HG02870 (cell line): ENCODE results near the gene ADGRV1.
A peak's percentile ranks its signal among the peaks of the same experiment; 100 is the strongest.

Experiments
- ATAC-seq: cut with Tn5 transposase; IDR thresholded peaks from one replicate; pipeline ENCODE4 v1.9.1; 2021; ENCODE audit warnings: mild to moderate bottlenecking, moderate library complexity; ENCODE audit not compliant: unreplicated experiment

ADGRV1 gene, protein sequence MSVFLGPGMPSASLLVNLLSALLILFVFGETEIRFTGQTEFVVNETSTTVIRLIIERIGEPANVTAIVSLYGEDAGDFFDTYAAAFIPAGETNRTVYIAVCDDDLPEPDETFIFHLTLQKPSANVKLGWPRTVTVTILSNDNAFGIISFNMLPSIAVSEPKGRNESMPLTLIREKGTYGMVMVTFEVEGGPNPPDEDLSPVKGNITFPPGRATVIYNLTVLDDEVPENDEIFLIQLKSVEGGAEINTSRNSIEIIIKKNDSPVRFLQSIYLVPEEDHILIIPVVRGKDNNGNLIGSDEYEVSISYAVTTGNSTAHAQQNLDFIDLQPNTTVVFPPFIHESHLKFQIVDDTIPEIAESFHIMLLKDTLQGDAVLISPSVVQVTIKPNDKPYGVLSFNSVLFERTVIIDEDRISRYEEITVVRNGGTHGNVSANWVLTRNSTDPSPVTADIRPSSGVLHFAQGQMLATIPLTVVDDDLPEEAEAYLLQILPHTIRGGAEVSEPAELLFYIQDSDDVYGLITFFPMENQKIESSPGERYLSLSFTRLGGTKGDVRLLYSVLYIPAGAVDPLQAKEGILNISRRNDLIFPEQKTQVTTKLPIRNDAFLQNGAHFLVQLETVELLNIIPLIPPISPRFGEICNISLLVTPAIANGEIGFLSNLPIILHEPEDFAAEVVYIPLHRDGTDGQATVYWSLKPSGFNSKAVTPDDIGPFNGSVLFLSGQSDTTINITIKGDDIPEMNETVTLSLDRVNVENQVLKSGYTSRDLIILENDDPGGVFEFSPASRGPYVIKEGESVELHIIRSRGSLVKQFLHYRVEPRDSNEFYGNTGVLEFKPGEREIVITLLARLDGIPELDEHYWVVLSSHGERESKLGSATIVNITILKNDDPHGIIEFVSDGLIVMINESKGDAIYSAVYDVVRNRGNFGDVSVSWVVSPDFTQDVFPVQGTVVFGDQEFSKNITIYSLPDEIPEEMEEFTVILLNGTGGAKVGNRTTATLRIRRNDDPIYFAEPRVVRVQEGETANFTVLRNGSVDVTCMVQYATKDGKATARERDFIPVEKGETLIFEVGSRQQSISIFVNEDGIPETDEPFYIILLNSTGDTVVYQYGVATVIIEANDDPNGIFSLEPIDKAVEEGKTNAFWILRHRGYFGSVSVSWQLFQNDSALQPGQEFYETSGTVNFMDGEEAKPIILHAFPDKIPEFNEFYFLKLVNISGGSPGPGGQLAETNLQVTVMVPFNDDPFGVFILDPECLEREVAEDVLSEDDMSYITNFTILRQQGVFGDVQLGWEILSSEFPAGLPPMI (N-terminal part only)

DNA sequence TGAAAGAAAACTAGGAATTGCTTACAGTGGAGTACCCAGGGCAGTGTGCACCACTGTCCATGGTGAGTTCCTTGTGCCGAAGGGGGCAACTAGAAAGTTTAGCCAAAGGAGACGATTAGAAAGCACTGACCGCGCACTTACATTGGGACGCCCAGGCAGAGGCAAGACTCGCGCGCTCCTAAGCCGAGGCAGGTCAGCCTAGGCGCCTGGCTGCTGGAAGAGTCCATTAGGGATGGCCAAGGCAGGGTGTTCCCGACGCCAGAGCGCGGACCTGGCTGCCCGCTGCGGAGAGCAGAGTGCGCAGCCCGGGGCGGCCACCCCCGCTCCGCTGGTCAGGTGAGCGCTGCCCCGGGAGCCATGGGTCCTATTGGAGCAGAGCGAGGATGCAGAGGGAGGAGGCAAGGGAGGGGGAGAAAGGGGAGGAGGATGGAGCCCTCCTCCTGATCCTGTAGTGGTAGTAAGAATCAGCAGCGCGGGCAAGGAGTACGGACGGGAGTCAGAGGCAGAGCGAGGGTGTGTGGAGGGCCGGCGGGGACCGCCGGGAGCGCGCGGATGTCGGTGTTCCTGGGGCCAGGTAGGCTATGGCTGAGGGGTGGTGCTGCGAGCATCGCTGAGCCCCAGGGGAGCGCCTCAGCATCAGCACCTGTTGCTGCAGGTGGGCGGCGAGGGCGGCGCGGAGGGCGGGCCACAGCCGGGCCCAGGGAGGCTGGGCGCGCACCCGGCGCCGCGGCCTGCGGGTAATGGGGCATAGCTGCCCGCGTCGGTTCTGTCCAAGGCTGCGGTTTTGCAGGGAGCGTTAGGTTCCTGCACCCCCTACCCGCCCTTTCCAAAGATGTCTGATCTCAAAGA, at the start of gene ADGRV1:
ADGRV1 (plus strand) TSS at position 454 of the 849 bp plus-strand sequence; CDS start at position 553, 99 bp downstream.
- peak; percentile 47 for ATAC-seq

DNA sequence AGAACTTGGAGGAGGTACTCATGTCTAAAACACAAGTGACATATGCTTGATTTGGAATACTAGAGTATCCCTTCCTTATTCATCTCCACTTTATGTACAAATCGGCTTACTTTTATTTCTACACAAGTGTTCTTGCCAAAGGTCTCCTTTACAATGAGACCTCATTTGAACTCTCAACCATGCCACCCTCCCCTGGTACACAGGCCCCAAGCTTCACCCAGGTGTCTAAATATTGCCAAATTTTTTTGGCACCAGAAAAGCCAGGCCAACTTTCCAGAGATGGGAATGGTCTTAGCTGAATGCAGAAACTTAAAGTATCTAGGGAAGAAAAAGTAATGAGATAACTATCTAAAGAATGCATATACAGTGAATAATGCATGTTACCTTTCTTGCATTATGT, 48.2 kb upstream of the ADGRV1 start:
- ATAC-seq, result no peak

DNA sequence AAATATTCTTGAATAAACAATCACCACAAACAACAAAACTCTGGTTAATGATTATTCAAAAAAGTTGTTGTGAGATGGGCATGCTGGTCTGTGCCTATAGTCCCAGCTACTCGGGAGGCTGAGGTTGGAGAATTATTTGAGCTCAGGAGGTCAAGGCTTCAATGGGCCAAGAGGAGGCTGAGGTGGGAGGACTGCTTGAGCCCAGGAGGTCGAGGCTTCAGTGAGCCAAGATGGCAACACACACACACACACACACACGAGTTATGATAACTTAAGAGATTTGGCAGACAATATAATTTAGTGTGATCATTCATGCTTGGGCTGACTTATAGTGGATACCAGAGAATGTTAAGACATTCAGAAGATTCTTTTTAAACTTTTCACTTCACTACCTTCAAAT, 44.1 kb upstream of the ADGRV1 start:
- no peak for ATAC-seq

DNA sequence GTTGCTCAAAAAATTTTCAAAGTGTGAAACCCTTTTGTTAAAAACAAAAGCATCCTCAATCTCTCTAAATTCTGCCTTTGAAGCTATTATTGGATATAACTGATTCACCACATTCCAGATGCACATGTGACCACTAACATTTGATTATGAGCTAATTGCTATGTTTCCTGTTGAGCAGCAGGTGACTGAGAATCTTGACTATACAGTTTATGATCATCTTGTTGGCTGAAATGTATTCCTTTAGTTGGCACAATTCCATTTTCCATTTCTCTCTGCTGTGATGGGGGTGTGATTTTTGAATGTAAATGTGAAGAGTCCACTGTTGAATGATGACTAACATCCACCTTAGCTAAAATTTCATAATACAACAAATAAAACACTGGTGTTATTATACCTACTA, 39.9 kb upstream of the ADGRV1 start:
- no peak for ATAC-seq

DNA sequence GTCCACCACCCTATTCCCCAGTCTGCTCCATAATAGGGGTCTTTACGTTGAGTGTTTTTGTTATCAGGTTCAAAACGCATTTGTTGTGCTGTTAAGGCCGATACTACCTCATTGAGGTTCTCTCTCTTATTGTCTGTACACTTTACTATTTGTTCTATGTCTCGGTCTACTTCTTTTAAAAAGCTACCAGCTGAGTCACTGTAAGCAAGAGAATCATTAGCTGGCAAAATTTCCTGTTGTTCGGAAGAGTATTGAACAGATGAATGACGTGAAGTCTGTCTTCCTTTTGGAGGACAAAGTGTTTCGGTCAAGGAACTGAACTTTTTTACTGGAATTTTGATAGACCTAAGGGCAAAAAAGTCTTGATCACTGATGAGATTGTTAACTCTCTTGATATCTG, 39.5 kb upstream of the ADGRV1 start:
- no peak for ATAC-seq

DNA sequence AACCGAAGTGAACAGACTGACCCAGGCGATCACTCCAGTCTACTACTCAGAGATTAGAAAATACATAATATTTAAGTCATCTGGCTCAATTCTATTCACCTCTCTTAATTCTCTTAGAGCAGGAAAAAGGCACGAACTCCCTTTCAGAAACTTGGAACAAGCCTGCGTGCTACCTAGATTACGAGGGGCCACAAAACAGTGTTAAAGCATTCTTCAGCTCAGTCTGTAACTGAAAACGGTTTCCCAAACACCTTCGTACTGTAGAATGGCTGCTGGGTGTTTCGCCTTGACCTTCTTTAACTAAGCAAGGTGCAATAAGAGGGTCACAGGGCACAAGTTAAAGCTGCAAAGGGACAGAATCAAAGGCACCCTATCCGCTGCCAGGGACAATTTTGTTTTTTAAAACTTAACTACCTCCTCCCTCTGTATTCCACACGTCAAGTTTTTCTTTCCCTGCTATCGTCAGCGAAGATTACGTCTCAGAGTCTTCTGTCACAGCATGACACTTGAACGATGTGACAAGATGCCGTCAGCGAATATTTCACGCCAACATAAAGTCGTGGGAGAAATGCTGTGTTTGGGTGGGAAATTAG, 29.9 kb upstream of the ADGRV1 start:
- peak; percentile 0 for ATAC-seq

DNA sequence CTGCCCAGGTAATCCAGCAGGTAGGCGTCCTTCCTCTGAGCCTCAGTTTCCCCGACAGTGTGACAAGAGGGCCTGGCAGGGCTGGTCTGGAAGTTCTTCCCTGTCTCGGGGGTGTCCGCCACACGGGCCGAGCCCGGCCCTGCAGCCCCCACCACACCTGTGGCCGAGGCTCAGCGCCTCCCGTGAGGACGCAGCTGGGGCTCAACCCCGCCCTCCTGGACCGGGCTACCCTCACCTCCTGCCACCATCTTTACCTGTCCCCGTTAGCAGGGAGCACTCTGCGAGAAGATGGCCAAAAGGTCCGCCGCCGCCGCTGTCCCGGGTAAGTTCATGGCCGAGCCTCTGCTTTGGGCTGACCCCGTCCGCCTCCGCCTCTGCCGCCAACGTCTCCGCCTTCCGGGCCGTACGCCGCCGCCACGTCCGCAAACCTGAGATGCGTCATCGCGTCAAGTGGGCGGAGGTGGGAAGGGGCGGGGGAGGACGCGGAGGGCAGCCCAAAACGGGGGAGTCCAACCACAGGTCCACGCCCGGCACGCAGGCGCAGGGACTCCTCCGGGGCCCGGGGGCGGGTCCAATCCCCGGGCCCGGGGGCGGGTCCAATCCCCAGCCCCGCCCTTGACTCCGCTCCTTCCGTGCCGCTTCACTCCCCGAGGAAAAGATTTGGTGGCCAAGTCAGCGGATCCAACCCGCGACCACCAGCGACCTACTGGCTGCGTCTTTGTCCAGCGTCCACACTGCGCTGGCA, 29.2 kb upstream of the ADGRV1 start, which contains the start of gene LYSMD3:
LYSMD3 (minus strand) TSS at position 391 of the 745 bp plus-strand sequence. CDS start 4,295 bp downstream, outside the sequence.
- peak; percentile 86 for ATAC-seq

DNA sequence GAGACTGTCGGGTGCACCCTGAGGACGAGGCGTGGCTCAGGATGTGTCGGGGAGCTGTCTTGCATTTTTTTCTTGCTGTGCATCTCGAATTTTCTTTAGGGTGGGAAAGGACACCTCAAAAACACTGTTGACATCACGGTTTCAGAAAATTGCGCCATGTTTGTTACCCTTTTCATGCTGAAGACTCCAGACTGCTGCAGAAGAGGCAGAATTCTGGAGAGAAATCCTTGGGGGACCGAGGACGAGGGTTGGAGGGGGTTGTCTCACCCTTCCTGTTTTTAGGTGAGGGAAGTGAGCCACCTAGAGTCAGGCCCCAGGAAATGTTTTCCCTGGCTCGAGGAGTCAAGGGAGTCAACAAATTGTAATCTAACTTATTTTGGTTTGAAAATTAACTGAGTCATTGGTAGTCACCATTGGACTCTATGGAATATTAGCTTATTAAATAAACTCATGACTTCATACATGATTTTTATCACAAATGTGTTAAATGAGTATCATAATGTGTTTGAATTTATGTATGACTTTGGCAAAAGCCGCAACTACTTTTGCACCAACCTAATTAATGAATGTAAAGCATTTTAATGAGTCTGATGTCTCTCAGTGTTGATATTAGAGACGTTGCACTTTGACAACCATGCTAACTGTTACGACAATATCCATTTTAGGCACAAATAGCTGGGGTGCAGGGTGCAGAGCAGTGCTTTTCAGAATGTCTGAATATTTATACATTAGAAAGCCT, 28.5 kb upstream of the ADGRV1 start:
- peak; percentile 50 for ATAC-seq

DNA sequence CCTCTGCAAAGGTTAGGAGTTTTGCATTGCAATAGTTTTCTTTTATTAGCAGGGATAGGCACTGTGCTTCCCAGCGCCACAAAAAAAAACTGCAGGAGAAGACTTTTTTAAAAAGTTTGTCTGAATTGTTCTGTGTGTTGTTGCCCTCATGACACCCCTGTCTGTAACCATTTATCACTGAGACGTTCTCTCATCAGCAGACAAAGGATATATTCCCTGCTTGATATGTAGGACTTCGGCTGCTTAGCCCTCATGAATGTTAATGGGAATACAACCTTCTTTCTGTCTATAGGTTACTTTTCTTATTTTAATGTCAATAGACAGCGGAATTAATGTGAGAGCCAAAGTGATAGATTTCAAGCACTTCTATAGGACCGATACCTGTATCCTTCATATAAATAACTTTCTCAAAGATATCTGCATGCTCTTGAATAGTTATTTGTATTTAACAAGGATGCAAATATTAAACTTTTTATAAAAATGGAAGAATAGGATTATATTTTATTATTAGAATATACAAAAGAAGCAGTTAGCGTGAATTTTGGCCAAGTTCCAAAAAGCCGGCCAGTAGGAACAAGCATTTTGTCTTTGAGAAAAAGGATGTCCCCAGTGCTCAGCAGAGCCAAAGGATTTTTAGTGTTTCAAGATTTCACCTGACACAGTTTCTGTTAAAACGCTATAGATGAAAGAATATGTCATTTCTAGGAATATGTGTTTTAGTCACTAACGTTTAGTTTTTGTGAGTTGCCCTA, 27.7 kb upstream of the ADGRV1 start:
- no peak for ATAC-seq

DNA sequence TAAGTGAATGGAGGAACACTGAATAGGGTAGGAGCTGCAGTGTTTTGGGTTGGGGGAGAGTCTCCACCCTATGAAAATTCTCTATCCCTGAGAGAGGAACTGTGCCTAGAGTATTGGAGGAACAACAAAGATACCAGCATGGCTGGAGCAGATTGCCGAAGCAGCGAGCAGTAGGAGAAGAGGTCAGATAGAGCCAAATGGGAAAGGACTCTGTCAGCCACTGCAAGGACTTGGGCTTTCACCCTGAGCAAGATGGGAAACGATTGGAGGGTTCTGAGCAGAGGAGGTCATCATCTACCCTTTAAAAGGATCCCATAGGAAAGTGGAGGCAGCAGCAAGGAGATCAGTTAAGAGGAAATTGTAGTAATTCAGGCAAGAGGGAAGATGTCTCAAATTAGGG, 24.8 kb upstream of the ADGRV1 start:
- no peak for ATAC-seq

DNA sequence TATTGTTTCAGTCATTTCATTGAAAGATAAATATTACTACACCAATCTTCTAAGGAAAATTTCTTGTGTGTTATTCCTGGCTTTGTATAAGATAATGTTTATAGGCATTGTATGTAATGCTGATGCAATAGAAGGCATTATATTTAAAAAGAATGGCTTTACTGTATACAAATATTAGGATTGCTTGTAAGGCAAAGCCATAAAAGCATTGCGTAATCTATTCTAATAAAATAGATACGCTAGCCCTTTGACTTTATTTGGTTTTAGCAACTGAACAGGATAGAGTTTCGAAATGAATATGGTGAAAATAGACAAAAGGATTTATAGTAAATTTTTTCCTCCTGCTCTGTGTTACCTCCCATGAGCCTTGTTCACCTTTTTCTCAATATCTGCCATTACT, 23.7 kb upstream of the ADGRV1 start:
- no peak for ATAC-seq

DNA sequence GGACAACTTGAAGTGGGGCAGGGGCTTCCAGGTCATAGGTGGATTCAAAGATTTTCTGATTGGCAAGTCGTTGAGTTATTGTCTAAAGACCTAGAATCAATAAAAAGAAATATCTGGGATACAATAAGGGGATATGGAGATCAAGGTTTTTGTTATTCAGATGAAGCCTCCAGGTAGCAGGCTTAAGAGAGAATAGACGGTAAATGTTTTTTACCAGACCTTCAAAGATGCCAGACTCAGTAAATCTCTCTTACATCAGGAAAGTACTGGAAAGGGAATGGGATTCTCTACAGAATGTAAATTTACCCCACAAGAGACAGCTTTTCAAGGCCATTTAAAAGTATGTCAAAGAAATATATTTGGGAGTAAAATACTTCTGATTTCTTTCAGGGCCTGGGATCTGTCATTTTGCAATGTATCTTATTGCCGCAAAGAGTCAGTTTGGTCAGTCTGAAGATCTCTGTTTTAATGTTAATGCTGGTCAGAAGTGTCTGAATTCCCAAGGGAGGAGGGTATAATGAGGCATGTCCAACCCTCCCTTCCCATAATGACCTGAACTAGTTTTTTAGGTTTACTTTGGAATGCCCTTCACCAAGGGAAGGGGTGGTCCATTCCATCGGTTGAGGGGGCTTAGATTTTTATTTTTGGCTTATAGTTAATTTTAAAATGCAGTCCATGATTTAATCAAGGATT, 15.6 kb upstream of the ADGRV1 start:
- ATAC-seq, result no peak

DNA sequence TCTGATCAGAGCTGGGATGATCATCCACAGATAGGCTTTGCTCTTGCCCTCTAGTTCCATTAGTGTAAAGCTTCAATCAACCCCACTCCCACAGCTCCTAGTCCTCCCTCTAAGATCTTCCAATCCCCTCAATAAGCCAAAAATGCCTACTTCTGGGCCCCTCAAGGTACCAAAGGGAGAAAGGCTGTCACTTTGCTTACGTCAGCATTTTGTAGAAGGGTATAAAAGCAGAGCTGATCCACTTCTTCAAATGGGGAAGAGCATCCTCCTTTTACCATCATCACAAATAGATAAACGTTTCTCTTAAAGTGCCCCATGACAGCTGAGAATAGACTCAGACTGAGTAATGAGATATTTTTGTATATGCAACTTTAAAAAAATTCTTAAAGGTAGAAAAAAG, 13.1 kb upstream of the ADGRV1 start:
- ATAC-seq, result no peak

DNA sequence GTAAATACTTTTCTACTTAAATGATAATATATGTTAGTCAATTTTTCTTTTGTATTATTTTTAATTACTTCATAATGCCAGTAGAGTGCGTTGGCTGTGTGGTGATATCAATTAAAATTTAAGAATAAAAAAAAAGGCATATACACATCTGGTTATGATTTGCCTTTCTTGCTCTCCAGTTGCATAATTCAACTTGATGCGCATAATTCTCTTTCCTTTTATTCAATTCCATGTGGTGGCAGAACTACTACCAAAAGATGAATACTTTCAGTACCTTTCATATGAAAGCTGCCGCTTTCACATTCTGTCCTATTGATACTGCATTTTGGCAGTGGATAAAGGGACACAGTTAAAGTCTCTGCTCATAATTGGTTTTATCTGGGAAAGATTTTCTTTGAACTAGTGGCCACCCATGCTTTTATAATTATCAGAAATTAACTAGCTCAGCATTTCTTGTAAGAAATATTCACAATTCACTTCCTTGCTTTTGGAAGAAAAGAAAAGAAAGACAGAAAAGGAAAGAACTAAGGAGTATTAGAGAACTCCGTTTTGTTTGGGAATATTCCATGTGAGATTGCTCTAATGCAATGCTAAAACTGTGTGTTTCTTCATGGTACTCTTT, 12.3 kb upstream of the ADGRV1 start:
- ATAC-seq, result no peak

DNA sequence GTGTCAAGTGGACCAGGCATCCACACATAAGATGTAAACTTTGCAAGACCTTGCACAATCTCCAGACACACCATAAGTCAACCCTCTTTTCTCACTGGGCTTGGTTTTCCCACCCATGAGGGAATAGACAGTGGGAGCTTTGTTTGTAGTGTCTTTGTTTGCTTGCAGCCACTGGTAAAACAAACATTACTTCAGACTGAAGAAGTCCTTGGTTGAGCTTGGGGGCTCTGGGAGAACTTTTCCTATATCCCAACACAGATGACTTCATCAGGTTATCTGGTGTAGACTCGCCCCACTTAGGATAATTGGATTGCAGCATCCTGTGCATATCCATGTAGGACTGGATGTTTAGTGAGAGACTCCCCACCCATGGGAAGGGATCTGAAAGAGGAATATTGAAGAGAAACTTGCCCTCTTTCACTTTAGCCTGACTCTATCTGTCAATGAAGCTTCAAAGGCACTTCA, 11.5 kb upstream of the ADGRV1 start:
- ATAC-seq, result no peak

DNA sequence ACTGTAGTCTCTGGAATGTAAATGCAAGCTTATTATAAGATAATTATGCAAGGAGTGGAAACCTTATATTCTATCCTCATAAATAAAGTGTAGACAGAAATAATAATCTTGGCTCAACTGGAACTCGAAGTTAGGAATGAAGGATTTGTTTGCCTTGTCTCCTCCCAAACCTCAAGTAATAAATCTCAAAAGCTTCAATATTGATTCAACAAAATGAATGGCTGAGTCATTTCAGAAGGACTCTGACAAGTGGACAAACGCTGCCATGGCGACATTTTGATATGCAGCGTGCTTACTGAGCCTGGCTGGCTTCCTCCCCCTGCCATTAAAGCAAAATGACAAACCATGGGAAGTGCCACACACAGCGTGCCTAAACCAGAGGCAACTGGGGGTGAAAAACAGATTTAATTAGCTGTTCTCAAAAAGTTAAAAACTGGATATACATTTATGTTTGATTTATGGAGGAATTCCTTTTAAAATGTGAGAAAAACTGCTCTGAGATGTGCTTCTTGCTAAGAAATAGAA, 10.5 kb upstream of the ADGRV1 start:
- no peak for ATAC-seq
